Natural killer cell (primary cell): ENCODE measurements around the gene TWSG1. TPM values are rescaled to one million over a fixed set of nuclear protein-coding genes. Genes with fewer than 3 reads are reported as not detected.
"Not testable (repeated sequence)": the region's sequence is repeated elsewhere in the genome, so short reads cannot be mapped to it uniquely, and the experiment has no call there.

Source experiments
- ATAC-seq, 3 donors: fragments of 150-1000 bp in 2 of 3; fragments of 200-7000 bp in 1 of 3; cut with Tn5 transposase; 1 replicate in 1 of 3; 2 replicates in 2 of 3; pipeline ENCODE4 v1.10.0; 2021; ENCODE audit warnings: mild to moderate bottlenecking in 2 of 3, moderate library complexity in 2 of 3
- DNase-seq, 2 donors: peaks; one replicate each; pipeline versions ENCODE4 v3.0.0 to v3.0.0-alpha.2; 2013 to 2021; ENCODE audit warnings: mixed read lengths in 1 of 2
- H3K27ac ChIP-seq: one replicate; pipeline ENCODE4 v1.5.1; 2013; ENCODE audit warnings: mild to moderate bottlenecking, low read length
- H3K27me3 ChIP-seq: one replicate; pipeline ENCODE4 v1.6.1; 2013; ENCODE audit warnings: low read length; ENCODE audit not compliant: control insufficient read depth, insufficient read depth
- H3K36me3 ChIP-seq: one replicate; pipeline ENCODE4 v1.6.1; 2013; ENCODE audit warnings: low read length; ENCODE audit not compliant: control insufficient read depth, insufficient read depth
- H3K4me1 ChIP-seq: one replicate; pipeline ENCODE4 v1.6.1; 2013; ENCODE audit warnings: low read length; ENCODE audit not compliant: control insufficient read depth, insufficient read depth
- H3K4me3 ChIP-seq: one replicate; pipeline ENCODE4 v1.5.1; 2013; ENCODE audit warnings: low read length
- H3K9me3 ChIP-seq: one replicate; pipeline ENCODE4 v1.6.1; 2013; ENCODE audit warnings: low read length; ENCODE audit not compliant: control insufficient read depth, insufficient read depth
- H3K27ac Mint-ChIP-seq, 2 donors: one replicate each; pipeline ENCODE4 v1.8.0; 2022; ENCODE audit warnings: mild to moderate bottlenecking in 2 of 2, mixed read lengths in 2 of 2, moderate library complexity in 1 of 2
- H3K27me3 Mint-ChIP-seq, 2 donors: one replicate each; pipeline ENCODE4 v1.8.0; 2022; ENCODE audit warnings: low read depth in 2 of 2, mixed read lengths in 2 of 2
- H3K36me3 Mint-ChIP-seq: one replicate; pipeline ENCODE4 v1.8.0; 2022; ENCODE audit warnings: mixed read lengths
- H3K4me1 Mint-ChIP-seq, 2 donors: one replicate each; pipeline ENCODE4 v1.8.0; 2022; ENCODE audit warnings: mixed read lengths in 2 of 2
- H3K4me3 Mint-ChIP-seq: one replicate; pipeline ENCODE4 v1.8.0; 2022; ENCODE audit warnings: mild to moderate bottlenecking, moderate library complexity, mixed read lengths
- H3K9me3 Mint-ChIP-seq, 2 donors: one replicate each; pipeline ENCODE4 v1.8.0; 2022; ENCODE audit warnings: mixed read lengths in 2 of 2
- WGBS: methylation state at CpG from one replicate; pipeline ENCODE4 v1.1.7; 2013; ENCODE audit warnings: missing lambda C conversion rate; ENCODE audit not compliant: insufficient coverage; 5-methylcytosine and 5-hydroxymethylcytosine counted together
- intact Hi-C: fragments of 100-400 bp; cut with micrococcal nuclease; formaldehyde crosslinking; loops from one replicate; pipeline ENCODE4 v1.14.2; 2022
- total RNA-seq, 4 donors: library from RNA; stranded (reverse); fragments of 120-200 nt in 1 of 4; gene quantifications; one replicate each; pipeline versions ENCODE4 v1.2.3 to v1.2.4, GENCODE V29; 2013 to 2022
- TF ChIP-seq, protein P1 (sequence below): fragments of 200-600 bp; IDR thresholded peaks from one replicate; pipeline ENCODE4 v1.8.0; 2022; ENCODE audit warnings: antibody characterized with exemption

TWSG1 gene
- total RNA-seq, 3 donors from 2014 or later (not counting 1 experiment from before 2014, with no cell fraction given): 3.4 to 7.3 (median 5.6) TPM

DNA sequence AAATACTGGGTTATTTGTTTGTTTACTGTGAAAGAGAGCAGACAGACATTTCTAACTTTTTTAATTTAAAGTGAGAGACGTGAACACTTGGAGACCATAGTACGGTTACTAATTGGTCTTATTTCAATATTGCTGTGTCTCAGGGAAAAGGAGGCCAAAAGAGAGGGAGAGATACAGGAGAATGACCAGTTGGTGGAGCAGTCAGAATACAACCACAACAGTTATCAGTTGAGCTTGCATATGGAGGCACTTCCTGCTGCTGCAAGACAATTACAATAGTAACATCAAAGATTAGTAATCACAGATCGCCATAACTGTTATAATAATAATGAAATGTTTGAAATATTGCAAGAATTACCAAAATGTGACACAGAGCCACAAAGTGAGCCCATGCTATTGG, 58.2 kb downstream of the TWSG1 start:
- no peak overlapping the region for H3K4me3 Mint-ChIP-seq
- Histone ChIP-seq H3K27ac (no peak overlapping the region), H3K36me3 (peaks cover 7% of the 10 kb centered on the region), H3K27me3 (no peaks in the 10 kb centered on the region), H3K4me3 (no peak overlapping the region), H3K9me3 (no peaks in the 10 kb centered on the region), H3K4me1 (no peaks in the 10 kb centered on the region)
- no peak overlapping the region for H3K27ac Mint-ChIP-seq
- no peaks in the 10 kb centered on the region for H3K4me1 Mint-ChIP-seq
- ATAC-seq (no peak), DNase-seq (no peak)
- H3K36me3 Mint-ChIP-seq: peaks cover 7% of the 10 kb centered on the region
- intact Hi-C loops: no loop called here
- peaks cover 0 to 3% of the 10 kb centered on the region in 2 donors for H3K9me3 Mint-ChIP-seq
- WGBS: 100% methylated on average over 3 of the region's 3 CpGs
- H3K27me3 Mint-ChIP-seq: no peaks in the 10 kb centered on the region
- TF ChIP-seq, protein P1, sequence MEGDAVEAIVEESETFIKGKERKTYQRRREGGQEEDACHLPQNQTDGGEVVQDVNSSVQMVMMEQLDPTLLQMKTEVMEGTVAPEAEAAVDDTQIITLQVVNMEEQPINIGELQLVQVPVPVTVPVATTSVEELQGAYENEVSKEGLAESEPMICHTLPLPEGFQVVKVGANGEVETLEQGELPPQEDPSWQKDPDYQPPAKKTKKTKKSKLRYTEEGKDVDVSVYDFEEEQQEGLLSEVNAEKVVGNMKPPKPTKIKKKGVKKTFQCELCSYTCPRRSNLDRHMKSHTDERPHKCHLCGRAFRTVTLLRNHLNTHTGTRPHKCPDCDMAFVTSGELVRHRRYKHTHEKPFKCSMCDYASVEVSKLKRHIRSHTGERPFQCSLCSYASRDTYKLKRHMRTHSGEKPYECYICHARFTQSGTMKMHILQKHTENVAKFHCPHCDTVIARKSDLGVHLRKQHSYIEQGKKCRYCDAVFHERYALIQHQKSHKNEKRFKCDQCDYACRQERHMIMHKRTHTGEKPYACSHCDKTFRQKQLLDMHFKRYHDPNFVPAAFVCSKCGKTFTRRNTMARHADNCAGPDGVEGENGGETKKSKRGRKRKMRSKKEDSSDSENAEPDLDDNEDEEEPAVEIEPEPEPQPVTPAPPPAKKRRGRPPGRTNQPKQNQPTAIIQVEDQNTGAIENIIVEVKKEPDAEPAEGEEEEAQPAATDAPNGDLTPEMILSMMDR: no peak

DNA sequence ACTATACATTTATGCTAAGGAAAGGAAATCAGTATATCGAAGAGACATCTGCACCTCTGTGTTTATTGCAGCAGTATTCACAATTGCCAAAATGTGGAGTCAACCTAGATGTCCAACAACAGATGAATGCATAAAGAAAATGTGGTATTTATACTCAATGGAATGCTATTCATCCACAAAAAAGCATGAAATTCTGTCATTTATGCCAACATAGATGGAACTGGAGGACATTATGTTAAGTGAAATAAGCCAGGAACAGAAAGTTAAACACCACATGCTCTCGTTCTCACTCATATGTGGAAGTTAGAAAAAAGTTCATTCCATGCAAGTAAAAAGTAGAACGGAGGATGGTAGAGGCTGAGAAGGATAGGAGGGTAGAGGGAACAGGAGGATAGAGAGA, 59.5 kb downstream of the TWSG1 start:
- no peaks in the 10 kb centered on the region for H3K4me1 ChIP-seq
- no peak overlapping the region for H3K27ac ChIP-seq
- no peak overlapping the region for H3K27ac Mint-ChIP-seq
- H3K27me3 ChIP-seq: no peaks in the 10 kb centered on the region
- intact Hi-C loops: no loop called here
- peaks cover 0 to 3% of the 10 kb centered on the region in 2 donors for H3K9me3 Mint-ChIP-seq
- peaks cover 7% of the 10 kb centered on the region for H3K36me3 Mint-ChIP-seq
- H3K9me3 ChIP-seq: no peaks in the 10 kb centered on the region
- no peaks in the 10 kb centered on the region for H3K4me1 Mint-ChIP-seq
- ATAC-seq: no peak
- no peaks in the 10 kb centered on the region for H3K27me3 Mint-ChIP-seq
- no peak overlapping the region for H3K4me3 Mint-ChIP-seq
- 94% methylated on average over 3 of the region's 3 CpGs for WGBS
- peaks cover 7% of the 10 kb centered on the region for H3K36me3 ChIP-seq
- H3K4me3 ChIP-seq: no peak overlapping the region
- TF ChIP-seq, protein P1: no peak
- no peak for DNase-seq

DNA sequence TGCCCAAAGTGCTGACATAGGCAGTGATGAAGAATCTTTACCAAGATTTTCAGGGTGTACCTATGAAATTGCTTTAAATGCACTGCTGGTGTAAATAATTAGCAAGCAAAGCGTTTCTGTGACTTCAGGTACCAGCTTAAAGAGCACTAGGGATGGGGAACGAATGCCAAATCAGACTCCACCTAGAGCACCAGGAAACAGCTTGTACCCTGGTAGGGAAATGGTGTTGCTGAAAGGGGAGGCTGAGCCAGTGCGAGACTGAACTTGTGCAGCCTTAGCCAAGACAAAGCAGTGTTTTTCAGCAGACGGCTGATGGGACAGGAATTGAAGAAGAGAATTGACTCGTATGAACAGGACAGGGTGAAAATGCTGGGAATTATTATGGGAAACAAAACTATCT, 65.6 kb downstream of the TWSG1 start:
- no peak overlapping the region for H3K4me3 ChIP-seq
- no peaks in the 10 kb centered on the region for H3K9me3 Mint-ChIP-seq
- no peak for DNase-seq
- H3K4me1 Mint-ChIP-seq: no peaks in the 10 kb centered on the region
- ATAC-seq: no peak
- H3K27me3 ChIP-seq: no peaks in the 10 kb centered on the region
- H3K36me3 Mint-ChIP-seq: no peaks in the 10 kb centered on the region
- no peak overlapping the region for H3K27ac Mint-ChIP-seq
- no peak overlapping the region for H3K4me3 Mint-ChIP-seq
- WGBS: 90% methylated on average over 5 of the region's 5 CpGs
- H3K27ac ChIP-seq: no peak overlapping the region
- no peaks in the 10 kb centered on the region for H3K9me3 ChIP-seq
- TF ChIP-seq, protein P1: no peak
- intact Hi-C loops: no loop called here
- H3K4me1 ChIP-seq: peaks cover 10% of the 10 kb centered on the region
- H3K36me3 ChIP-seq: peaks cover 7% of the 10 kb centered on the region
- H3K27me3 Mint-ChIP-seq: peaks cover 0 to 6% of the 10 kb centered on the region in 2 donors

DNA sequence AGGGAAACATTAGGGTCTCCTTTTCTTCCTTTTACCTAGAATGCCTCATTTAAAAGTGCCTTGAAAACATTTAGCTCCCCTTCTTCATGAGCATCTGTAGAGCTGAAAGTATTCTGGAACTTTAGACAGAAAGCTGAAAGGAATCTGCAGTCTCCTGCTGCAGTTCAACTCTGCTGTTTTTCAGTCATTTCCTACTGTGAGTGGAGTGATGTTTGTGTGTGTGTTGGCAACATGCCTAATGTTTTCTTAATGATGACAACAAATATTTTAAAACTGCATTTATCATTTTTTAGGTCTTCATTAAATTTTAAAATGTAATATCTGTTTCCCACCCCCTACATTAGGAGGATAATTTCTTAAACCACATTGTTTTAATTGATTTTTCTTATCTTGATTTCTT, 66.6 kb downstream of the TWSG1 start:
- H3K9me3 ChIP-seq: no peaks in the 10 kb centered on the region
- no peaks in the 10 kb centered on the region for H3K4me1 Mint-ChIP-seq
- no peak overlapping the region for H3K4me3 Mint-ChIP-seq
- intact Hi-C loops: no loop called here
- H3K36me3 ChIP-seq: peaks cover 7% of the 10 kb centered on the region
- H3K27ac ChIP-seq: no peak overlapping the region
- H3K27ac Mint-ChIP-seq: no peak overlapping the region
- peaks cover 10% of the 10 kb centered on the region for H3K4me1 ChIP-seq
- peaks cover 5 to 10% of the 10 kb centered on the region in 2 donors for H3K27me3 Mint-ChIP-seq
- ATAC-seq (no peak), DNase-seq (no peak)
- H3K9me3 Mint-ChIP-seq: no peaks in the 10 kb centered on the region
- TF ChIP-seq, protein P1: no peak
- H3K36me3 Mint-ChIP-seq: no peaks in the 10 kb centered on the region
- H3K4me3 ChIP-seq: no peak overlapping the region
- no peaks in the 10 kb centered on the region for H3K27me3 ChIP-seq

DNA sequence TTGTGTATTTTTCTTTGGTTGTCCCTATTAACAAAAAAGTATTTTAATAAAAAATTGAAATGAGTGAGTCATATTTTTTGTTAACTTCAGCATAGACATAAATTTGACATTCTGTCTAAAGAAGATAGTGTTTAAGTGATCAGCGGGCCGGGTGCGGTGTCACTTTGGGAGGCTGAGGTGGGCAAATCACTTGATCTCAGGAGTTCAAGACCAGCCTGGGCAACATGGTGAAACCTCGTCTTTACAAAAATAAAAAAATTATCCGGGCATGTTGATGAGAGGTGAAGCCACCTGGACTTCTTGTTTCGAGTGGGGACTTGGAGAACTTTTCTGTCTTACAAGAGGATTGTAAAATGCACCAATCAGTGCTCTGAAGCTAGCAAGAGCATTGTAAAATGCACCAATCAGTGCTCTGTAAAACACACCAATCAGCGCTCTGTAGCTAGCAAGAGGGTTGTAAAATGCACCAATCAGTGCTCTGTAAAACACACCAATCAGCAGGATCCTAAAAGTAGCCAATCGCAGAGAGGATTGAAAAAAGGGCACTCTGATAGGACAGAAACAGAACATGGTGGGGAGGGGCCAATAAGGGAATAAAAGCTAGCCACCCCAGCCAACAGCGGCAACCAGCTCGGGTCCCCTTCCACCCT, 67.9 kb downstream of the TWSG1 start:
- ATAC-seq, H3K4me1 Mint-ChIP-seq, H3K27me3 ChIP-seq, H3K9me3 ChIP-seq, H3K36me3 Mint-ChIP-seq, H3K9me3 Mint-ChIP-seq, H3K36me3 ChIP-seq, intact Hi-C loops, DNase-seq, H3K27ac ChIP-seq, H3K4me1 ChIP-seq, H3K4me3 Mint-ChIP-seq, H3K27ac Mint-ChIP-seq, H3K4me3 ChIP-seq: not testable (repeated sequence)
- WGBS: 96% methylated on average over 10 of the region's 10 CpGs
- H3K27me3 Mint-ChIP-seq: peaks cover 9 to 12% of the 10 kb centered on the region in 2 donors
